Measurements from ENCODE around the gene CDC20.

Gene CDC20

DNA sequence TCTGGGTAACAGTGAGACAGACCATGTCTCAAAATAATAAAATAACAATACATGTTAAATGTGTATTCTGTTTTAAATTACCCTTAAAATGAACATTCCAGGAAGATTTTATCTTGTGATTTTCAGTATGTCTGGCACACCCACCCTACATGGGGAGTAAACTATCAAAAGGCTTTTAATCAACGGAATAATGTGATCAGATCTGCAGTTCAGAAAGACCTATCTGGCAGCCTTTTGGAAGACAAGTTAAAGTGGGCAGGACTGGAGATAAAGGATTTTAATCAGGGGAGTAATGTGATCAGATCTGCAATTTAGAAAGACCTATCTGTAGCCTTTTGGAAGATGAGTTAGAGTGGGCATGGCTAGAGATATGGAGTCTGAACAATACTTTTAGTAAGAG, 20.7 kb downstream of the CDC20 start:
- peaks cover 2% of the 10 kb centered on the region for H3K79me2 ChIP-seq
- no peak overlapping the region for H3K27ac ChIP-seq
- no peak overlapping the region for H2AFZ ChIP-seq
- H3K27me3 ChIP-seq (ENCODE audit: control insufficient read depth, insufficient read depth, low read length): no peaks in the 10 kb centered on the region
- no peaks in the 10 kb centered on the region for H3K36me3 ChIP-seq (ENCODE audit: control insufficient read depth, insufficient read depth, low read length)
- no peak overlapping the region for H3K4me2 ChIP-seq (ENCODE audit: low read length)
- no peak overlapping the region for H3K4me3 ChIP-seq (ENCODE audit: low read depth, low read length)
- H3K9ac ChIP-seq: no peak overlapping the region
- TF ChIP-seq, protein P1, sequence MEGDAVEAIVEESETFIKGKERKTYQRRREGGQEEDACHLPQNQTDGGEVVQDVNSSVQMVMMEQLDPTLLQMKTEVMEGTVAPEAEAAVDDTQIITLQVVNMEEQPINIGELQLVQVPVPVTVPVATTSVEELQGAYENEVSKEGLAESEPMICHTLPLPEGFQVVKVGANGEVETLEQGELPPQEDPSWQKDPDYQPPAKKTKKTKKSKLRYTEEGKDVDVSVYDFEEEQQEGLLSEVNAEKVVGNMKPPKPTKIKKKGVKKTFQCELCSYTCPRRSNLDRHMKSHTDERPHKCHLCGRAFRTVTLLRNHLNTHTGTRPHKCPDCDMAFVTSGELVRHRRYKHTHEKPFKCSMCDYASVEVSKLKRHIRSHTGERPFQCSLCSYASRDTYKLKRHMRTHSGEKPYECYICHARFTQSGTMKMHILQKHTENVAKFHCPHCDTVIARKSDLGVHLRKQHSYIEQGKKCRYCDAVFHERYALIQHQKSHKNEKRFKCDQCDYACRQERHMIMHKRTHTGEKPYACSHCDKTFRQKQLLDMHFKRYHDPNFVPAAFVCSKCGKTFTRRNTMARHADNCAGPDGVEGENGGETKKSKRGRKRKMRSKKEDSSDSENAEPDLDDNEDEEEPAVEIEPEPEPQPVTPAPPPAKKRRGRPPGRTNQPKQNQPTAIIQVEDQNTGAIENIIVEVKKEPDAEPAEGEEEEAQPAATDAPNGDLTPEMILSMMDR (IDR thresholded peaks at IDR 0.05): no peak
- no peaks in the 10 kb centered on the region for H3K4me1 ChIP-seq
- H3K9me3 ChIP-seq (ENCODE audit: control insufficient read depth, low read length): no peaks in the 10 kb centered on the region

DNA sequence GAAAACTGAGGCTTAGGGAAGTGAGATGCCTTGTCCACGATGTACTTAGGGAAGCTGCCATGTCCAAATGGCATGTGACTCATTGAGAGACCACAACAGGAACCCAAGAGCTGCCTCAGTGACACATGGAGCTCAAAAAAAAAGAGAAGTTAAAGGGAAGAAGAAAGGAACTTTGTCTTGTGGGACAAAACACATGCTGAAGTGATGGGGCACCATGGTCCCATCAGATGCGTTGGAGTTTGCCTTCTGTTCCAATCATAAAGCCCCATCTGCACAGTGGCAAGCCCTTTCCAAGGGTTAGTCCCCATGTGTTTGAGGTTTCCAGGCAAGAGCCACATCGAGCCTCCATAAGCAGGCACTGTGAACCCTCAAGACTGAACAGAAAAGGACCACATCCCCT, 22.8 kb downstream of the CDC20 start:
- Histone ChIP-seq H3K9ac (no peak overlapping the region), H3K27ac (no peak overlapping the region)

DNA sequence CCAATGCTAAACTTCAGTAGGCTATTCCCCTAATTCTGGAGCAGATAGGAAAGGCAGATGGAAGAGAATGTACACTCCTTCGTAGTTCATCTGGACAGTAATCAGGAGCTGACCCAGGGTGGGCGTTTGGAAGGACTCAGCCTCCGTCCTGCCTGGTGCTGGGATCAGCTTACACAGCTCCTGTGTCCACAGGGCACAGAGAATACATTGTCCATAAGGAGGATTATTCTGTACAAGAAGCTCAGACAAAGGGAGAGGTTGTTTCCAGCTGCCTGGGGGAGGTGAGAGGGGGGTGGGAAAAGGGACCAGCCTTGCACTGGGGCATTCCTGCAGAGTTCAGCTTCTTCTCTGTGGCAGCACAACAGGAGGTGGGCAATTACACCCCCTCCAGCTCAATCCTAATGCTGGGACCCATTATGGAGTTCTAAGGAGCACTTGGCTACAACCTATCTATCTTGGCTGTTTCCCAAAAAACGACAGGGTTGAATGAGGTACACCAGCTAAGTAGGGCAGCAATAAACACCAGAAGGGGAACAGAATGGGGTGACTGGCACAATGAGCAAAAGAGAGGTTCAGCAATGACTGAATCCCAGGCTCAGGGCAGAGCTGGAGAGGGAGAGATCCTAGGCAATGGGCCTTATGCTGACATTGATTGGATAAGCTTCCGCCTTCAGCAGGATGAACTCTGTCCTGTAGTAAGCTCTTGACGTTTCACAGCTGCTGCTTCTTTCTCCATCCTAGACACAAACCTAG, 23.4 kb downstream of the CDC20 start:
- no peak overlapping the region for H3K27ac ChIP-seq

More for the DNA sequence above, 22.8 kb downstream of the CDC20 start:
- H3K79me2 ChIP-seq: peaks cover under 1% of the 10 kb centered on the region
- no peaks in the 10 kb centered on the region for H3K36me3 ChIP-seq (ENCODE audit: control insufficient read depth, insufficient read depth, low read length)
- H3K4me2 ChIP-seq (ENCODE audit: low read length): no peak overlapping the region
- H3K4me3 ChIP-seq (ENCODE audit: low read depth, low read length): no peak overlapping the region
- no peaks in the 10 kb centered on the region for H3K9me3 ChIP-seq (ENCODE audit: control insufficient read depth, low read length)
- H2AFZ ChIP-seq: no peak overlapping the region
- H3K27me3 ChIP-seq (ENCODE audit: control insufficient read depth, insufficient read depth, low read length): no peaks in the 10 kb centered on the region
- H3K4me1 ChIP-seq: no peaks in the 10 kb centered on the region
- TF ChIP-seq, protein P1 (IDR thresholded peaks at IDR 0.05): no peak

DNA sequence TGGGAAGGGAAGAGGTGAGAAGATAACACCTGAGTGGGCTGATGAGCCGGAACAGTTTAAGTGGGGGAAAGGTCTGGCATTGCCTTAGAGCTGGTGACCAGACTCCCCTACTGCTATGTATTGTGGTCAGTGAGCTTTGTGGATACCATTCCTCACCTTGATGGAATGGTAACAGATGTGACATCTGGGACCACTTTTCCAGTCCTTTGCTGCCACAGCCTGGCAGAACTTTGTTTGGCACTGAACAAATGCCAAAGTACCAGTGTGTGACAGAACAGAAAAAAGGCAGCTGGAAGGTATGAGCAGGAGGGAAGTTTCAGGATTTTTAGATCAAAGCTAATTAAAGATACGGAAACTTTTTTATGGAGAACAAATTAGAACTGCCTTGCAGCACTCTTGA, 24.7 kb downstream of the CDC20 start:
- no peaks in the 10 kb centered on the region for H3K79me2 ChIP-seq
- no peak overlapping the region for H3K9ac ChIP-seq
- H3K27me3 ChIP-seq (ENCODE audit: control insufficient read depth, insufficient read depth, low read length): no peaks in the 10 kb centered on the region
- H3K4me3 ChIP-seq (ENCODE audit: low read depth, low read length): no peak overlapping the region
- H3K4me2 ChIP-seq (ENCODE audit: low read length): no peak overlapping the region
- TF ChIP-seq, protein P1 (IDR thresholded peaks at IDR 0.05): no peak
- no peaks in the 10 kb centered on the region for H3K36me3 ChIP-seq (ENCODE audit: control insufficient read depth, insufficient read depth, low read length)
- no peak overlapping the region for H3K27ac ChIP-seq
- no peaks in the 10 kb centered on the region for H3K9me3 ChIP-seq (ENCODE audit: control insufficient read depth, low read length)
- no peaks in the 10 kb centered on the region for H3K4me1 ChIP-seq
- H2AFZ ChIP-seq: no peak overlapping the region

More for the DNA sequence above, 23.4 kb downstream of the CDC20 start:
- Histone ChIP-seq H3K9ac (no peak overlapping the region), H3K79me2 (no peaks in the 10 kb centered on the region), H3K27me3 (ENCODE audit: control insufficient read depth, insufficient read depth, low read length) (no peaks in the 10 kb centered on the region), H2AFZ (no peak overlapping the region), H3K9me3 (ENCODE audit: control insufficient read depth, low read length) (no peaks in the 10 kb centered on the region), H3K4me1 (no peaks in the 10 kb centered on the region), H3K36me3 (ENCODE audit: control insufficient read depth, insufficient read depth, low read length) (no peaks in the 10 kb centered on the region), H3K4me2 (ENCODE audit: low read length) (no peak overlapping the region), H3K4me3 (ENCODE audit: low read depth, low read length) (no peak overlapping the region)
- TF ChIP-seq, protein P1 (IDR thresholded peaks at IDR 0.05): no peak

DNA sequence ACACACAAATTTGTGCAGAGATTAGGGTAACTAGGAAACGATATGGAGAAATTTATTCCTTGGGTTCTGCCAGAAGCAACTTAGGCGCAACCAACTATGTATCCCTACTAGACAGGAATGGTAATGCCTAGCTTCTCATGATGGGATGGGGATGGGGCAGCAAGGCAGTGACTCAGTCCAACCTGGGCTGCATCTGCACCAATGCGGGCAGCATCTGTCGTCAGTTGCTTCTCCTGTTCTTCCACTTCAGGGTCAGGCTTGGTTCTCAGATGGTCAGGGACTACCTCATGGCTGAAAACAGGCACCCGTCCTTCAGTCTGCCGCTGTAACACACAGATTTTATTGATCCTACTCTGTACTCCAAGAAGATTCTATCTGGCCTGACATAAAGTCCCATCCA, 27.9 kb downstream of the CDC20 start:
- H3K4me3 ChIP-seq (ENCODE audit: low read depth, low read length): no peak overlapping the region
- peaks cover 4% of the 10 kb centered on the region for H3K4me1 ChIP-seq
- H3K9ac ChIP-seq: no peak overlapping the region
- TF ChIP-seq, protein P1 (IDR thresholded peaks at IDR 0.05): no peak
- H2AFZ ChIP-seq: no peak overlapping the region
- peaks cover 12% of the 10 kb centered on the region for H3K79me2 ChIP-seq
- no peak overlapping the region for H3K27ac ChIP-seq
- H3K9me3 ChIP-seq (ENCODE audit: control insufficient read depth, low read length): no peaks in the 10 kb centered on the region
- H3K36me3 ChIP-seq (ENCODE audit: control insufficient read depth, insufficient read depth, low read length): no peaks in the 10 kb centered on the region
- H3K27me3 ChIP-seq (ENCODE audit: control insufficient read depth, insufficient read depth, low read length): no peaks in the 10 kb centered on the region
- H3K4me2 ChIP-seq (ENCODE audit: low read length): no peak overlapping the region
